SJCRH30 (cell line): ENCODE data around the gene SSU72. TPM values are rescaled to one million over a fixed set of nuclear protein-coding genes. Genes with fewer than 3 reads are reported as not detected.

Source experiments
- total RNA-seq: library from RNA; depleted of rRNA; stranded (reverse); fragments of >200 nt; shearing (Covaris generic); gene quantifications from 2 replicates; pipeline ENCODE4 v1.2.3, GENCODE V29; 2014; rRNA removed

Gene SSU72
- total RNA-seq, 1 experiment from 2014 or later = 267 TPM

Other genes starting within 250 kb of the SSU72 start
- 0.15 and 0.47 TPM in 2 replicates for gene TAS1R3, start 243.6 kb downstream of the SSU72 start, total RNA-seq
- 45.8 and 52.5 TPM in 2 replicates for gene DVL1, start 225.4 kb downstream of the SSU72 start, total RNA-seq
- 11.3 and 13.8 TPM in 2 replicates for gene MXRA8, start 216.3 kb downstream of the SSU72 start, total RNA-seq
- 177 and 208 TPM in 2 replicates for gene AURKAIP1, start 199.7 kb downstream of the SSU72 start, total RNA-seq
- 124 and 196 TPM in 2 replicates for gene CCNL2, start 175.5 kb downstream of the SSU72 start, total RNA-seq
- gene MRPL20, start 167.6 kb downstream of the SSU72 start, total RNA-seq = 229 and 236 TPM in 2 replicates
- gene ANKRD65, start 153.6 kb downstream of the SSU72 start, total RNA-seq = 6.1 and 6.2 TPM in 2 replicates
- gene VWA1, start 139.2 kb downstream of the SSU72 start, total RNA-seq = 0.58 and 3.3 TPM in 2 replicates
- 0.20 TPM in 1 of 2 replicates, not detected in the other for gene ATAD3C, start 125.2 kb downstream of the SSU72 start, total RNA-seq
- gene ATAD3B, start 103.1 kb downstream of the SSU72 start, total RNA-seq = 53.1 and 55.5 TPM in 2 replicates
- gene ATAD3A, start 62.7 kb downstream of the SSU72 start, total RNA-seq = 72.6 and 74.7 TPM in 2 replicates
- 1.5 and 1.9 TPM in 2 replicates for gene TMEM240, start 34.2 kb downstream of the SSU72 start, total RNA-seq
- gene FNDC10, start 25.3 kb upstream of the SSU72 start, total RNA-seq = 1.5 and 1.9 TPM in 2 replicates
- 37.2 and 49.6 TPM in 2 replicates for gene MIB2, start 40.6 kb upstream of the SSU72 start, total RNA-seq
- gene MMP23B, start 57.3 kb upstream of the SSU72 start, total RNA-seq = 0.81 and 2.7 TPM in 2 replicates
- 28.0 and 32.6 TPM in 2 replicates for gene CDK11B, start 84.1 kb upstream of the SSU72 start, total RNA-seq
- gene SLC35E2B, start 117.9 kb upstream of the SSU72 start, total RNA-seq = 31.3 and 36.1 TPM in 2 replicates
- gene CDK11A, start 149.5 kb upstream of the SSU72 start, total RNA-seq = 20.1 and 29.4 TPM in 2 replicates
- gene NADK, start 203.6 kb upstream of the SSU72 start, total RNA-seq = 65.2 and 74.6 TPM in 2 replicates